Stimulated activated naive CD4-positive, alpha-beta T cell (primary cell): ENCODE measurements around the gene CBX1.

Source experiments
- DNase-seq, 6 experiments: peaks; one replicate each; lab custom pipeline; 2025; lab: John Stamatoyannopoulos, UW

The CBX1 gene

GRCh38 chr17:48101012-48101720 lies at the start of gene CBX1:
Gene CBX1 (minus strand): TSS chr17:48101478. CDS start chr17:48077004, 24,474 bp downstream.
- DNase-seq: peak; percentile 84 to 93 (median 88)

GRCh38 chr17:48150597-48151001 lies 49.3 kb upstream of the CBX1 start:
- no peak for DNase-seq

- DNase-seq: no peak
These were observed 48.6 kb upstream of the CBX1 start for GRCh38 chr17:48149787-48150463.

- DNase-seq: no peak
These were observed 47.8 kb upstream of the CBX1 start for GRCh38 chr17:48148854-48149786.

GRCh38 chr17:48148029-48148770 lies 46.9 kb upstream of the CBX1 start:
- no peak for DNase-seq

GRCh38 chr17:48144976-48145798 lies 43.9 kb upstream of the CBX1 start:
- no peak for DNase-seq

- DNase-seq: no peak
These were observed 43.0 kb upstream of the CBX1 start for GRCh38 chr17:48144231-48144630.

- DNase-seq: no peak
These were observed 42.4 kb upstream of the CBX1 start for GRCh38 chr17:48143629-48144028.

- DNase-seq: no peak
These were observed 38.7 kb upstream of the CBX1 start for GRCh38 chr17:48139944-48140343.

GRCh38 chr17:48137656-48138055 lies 36.4 kb upstream of the CBX1 start:
- no peak for DNase-seq

GRCh38 chr17:48134912-48135480 lies 33.7 kb upstream of the CBX1 start:
- DNase-seq: no peak

- no peak for DNase-seq
These were observed 31.1 kb upstream of the CBX1 start for GRCh38 chr17:48132385-48132784.

- peak in 5 of 6 experiments; percentile 28 to 66 (median 41) for DNase-seq
These were observed 30.0 kb upstream of the CBX1 start for GRCh38 chr17:48131216-48131824.

GRCh38 chr17:48129981-48130380 lies 28.7 kb upstream of the CBX1 start:
- DNase-seq: no peak

- DNase-seq: no peak
These were observed 27.1 kb upstream of the CBX1 start for GRCh38 chr17:48128400-48128799.

GRCh38 chr17:48127371-48128051 lies 26.2 kb upstream of the CBX1 start:
- no peak for DNase-seq

GRCh38 chr17:48126532-48126850 lies 25.2 kb upstream of the CBX1 start:
- DNase-seq: no peak

- no peak for DNase-seq
These were observed 24.7 kb upstream of the CBX1 start for GRCh38 chr17:48125829-48126531.

GRCh38 chr17:48123776-48124388 lies 22.6 kb upstream of the CBX1 start:
- DNase-seq: no peak
